Mammary epithelial cell (primary cell): ENCODE data around the gene ACSM5.

Source experiments
- EZH2 ChIP-seq: IDR thresholded peaks from 2 replicates; pipeline ENCODE4 v1.6.1; 2012; ENCODE audit warnings: low read length, inconsistent platforms, borderline replicate concordance
- TF ChIP-seq, protein P1 (sequence below), 2 donors: IDR thresholded peaks in 1 of 2; conservative IDR thresholded peaks in 1 of 2; 2 replicates each; pipeline ENCODE4 v1.5.1; 2011 to 2012; ENCODE audit warnings: inconsistent platforms in 2 of 2, low read length in 2 of 2, mild to moderate bottlenecking in 2 of 2, control low read depth in 1 of 2, low read depth in 1 of 2; ENCODE audit not compliant: insufficient read depth in 1 of 2; ENCODE audit errors: extremely low read depth in 1 of 2

DNA sequence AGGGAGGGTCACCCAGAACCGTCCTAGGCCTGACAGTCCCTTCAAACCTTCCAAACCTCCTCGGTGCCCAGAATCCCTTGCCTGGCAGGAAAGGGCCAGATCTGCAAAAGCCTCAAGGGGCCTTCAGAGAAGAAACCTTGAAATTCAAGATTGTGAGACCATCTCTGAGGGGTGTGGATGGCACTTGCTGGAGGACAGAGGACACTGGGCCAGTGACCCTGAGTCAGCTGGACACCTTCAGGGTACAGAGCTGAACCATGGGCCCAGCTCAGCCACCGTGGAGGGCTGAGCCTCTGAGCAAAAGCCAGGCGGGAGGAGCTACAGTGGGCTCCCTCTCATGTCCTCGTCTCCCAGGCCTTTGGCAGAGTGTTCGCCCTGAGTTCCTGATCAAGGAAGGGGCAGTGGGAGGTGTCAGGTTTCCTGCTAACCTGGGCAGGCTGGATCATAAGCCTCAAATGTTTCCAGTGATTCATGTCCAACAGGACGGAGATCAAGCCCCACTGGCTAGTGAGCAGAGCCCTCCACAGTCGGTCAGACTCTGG lies 7.8 kb upstream of the ACSM5 start:
- TF ChIP-seq, protein P1, sequence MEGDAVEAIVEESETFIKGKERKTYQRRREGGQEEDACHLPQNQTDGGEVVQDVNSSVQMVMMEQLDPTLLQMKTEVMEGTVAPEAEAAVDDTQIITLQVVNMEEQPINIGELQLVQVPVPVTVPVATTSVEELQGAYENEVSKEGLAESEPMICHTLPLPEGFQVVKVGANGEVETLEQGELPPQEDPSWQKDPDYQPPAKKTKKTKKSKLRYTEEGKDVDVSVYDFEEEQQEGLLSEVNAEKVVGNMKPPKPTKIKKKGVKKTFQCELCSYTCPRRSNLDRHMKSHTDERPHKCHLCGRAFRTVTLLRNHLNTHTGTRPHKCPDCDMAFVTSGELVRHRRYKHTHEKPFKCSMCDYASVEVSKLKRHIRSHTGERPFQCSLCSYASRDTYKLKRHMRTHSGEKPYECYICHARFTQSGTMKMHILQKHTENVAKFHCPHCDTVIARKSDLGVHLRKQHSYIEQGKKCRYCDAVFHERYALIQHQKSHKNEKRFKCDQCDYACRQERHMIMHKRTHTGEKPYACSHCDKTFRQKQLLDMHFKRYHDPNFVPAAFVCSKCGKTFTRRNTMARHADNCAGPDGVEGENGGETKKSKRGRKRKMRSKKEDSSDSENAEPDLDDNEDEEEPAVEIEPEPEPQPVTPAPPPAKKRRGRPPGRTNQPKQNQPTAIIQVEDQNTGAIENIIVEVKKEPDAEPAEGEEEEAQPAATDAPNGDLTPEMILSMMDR (conservative IDR thresholded peaks at IDR 0.05 in 1 of 2, IDR thresholded peaks at IDR 0.05 in 1 of 2; ENCODE audit: extremely low read depth in 1 of 2, insufficient read depth in 1 of 2, low read depth in 1 of 2, low read length in 2 of 2) = no peak
- no peak for TF ChIP-seq EZH2
